ENCODE measurements around the gene PPARG. TPM values are rescaled to one million over a fixed set of nuclear protein-coding genes. Genes with fewer than 3 reads are reported as not detected.
A peak's percentile ranks its signal among the peaks of the same experiment; 100 is the strongest.

The PPARG gene
- total RNA-seq, 2 experiments from 2014 or later: 0.52 to 0.55 TPM

DNA sequence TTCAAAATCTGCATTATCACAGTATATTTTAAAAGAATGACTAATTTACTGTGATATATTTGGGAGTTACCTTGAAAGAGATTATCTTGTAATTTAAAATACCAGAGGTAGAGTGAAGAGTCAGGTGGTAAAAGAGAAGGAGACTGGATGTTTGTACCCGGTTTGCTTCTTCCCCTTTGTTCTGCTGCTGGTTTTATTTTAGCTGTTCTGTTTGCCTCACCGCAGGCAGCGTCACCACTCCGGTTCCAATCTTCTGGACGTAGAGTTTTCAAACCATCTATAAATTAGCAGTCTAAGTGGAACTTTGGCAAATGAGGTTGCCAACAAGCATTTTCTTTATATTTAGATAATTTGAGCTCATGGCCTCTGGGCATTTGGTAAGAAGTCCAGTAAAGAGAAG, 38.2 kb downstream of the PPARG start:
- POLR2A ChIA-PET: no interaction called here
- CTCF ChIA-PET: no interaction called here
- no peak overlapping the region for H3K27ac Mint-ChIP-seq
- no peaks in the 10 kb centered on the region for H3K36me3 Mint-ChIP-seq (ENCODE audit: low read depth)
- no peaks in the 10 kb centered on the region for H3K9me3 Mint-ChIP-seq
- DNase-seq: no peak
- H3K4me1 Mint-ChIP-seq: no peaks in the 10 kb centered on the region
- no peak overlapping the region for H3K4me3 Mint-ChIP-seq
- H3K27me3 Mint-ChIP-seq: peaks cover 23% of the 10 kb centered on the region

DNA sequence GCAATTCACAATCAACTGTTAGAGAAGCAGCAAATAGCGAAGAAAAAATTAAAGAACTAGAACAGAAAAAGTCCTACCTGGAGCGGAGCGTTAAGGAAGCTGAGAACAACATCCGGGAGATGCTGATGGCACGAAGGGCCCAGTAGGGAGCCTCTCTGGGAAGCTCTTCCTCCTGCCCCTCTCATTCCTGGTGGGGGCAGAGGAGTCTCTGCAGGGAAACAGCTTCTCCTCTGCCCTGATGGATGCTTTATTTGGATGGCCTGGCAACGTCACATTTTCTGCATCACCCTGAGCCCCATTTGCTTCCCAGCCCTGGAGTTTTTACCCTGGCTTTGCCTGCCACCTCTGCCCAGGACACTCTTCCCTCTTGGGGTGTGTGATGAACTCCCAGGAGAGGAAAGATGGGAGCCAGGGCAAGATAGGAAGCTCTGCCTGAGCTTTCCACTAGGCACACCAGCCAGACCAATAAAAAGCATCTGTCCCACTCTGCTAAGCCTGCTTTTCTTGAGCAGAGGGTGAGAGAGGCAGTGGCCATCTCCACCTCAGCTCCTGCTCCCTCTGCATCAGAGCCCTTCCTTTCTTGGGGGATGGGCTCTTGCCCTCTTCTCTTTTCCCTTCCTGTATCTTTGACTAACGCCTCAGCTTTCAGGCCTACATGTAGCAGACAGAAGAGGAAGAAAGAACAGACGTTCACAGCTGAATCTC, 39.4 kb downstream of the PPARG start:
- H3K27me3 Mint-ChIP-seq: peaks cover 16% of the 10 kb centered on the region
- ChIA-PET CTCF (interaction anchor here (0.8 kb wide), 1 partner anchor 10 kb away, joined by 3 read pairs; no protein-coding TSS in a partner anchor), POLR2A (no interaction called here)
- no peak for DNase-seq
- no peaks in the 10 kb centered on the region for H3K4me1 Mint-ChIP-seq
- H3K27ac Mint-ChIP-seq: no peak overlapping the region
- H3K4me3 Mint-ChIP-seq: no peak overlapping the region
- H3K9me3 Mint-ChIP-seq: no peaks in the 10 kb centered on the region
- H3K36me3 Mint-ChIP-seq (ENCODE audit: low read depth): no peaks in the 10 kb centered on the region

DNA sequence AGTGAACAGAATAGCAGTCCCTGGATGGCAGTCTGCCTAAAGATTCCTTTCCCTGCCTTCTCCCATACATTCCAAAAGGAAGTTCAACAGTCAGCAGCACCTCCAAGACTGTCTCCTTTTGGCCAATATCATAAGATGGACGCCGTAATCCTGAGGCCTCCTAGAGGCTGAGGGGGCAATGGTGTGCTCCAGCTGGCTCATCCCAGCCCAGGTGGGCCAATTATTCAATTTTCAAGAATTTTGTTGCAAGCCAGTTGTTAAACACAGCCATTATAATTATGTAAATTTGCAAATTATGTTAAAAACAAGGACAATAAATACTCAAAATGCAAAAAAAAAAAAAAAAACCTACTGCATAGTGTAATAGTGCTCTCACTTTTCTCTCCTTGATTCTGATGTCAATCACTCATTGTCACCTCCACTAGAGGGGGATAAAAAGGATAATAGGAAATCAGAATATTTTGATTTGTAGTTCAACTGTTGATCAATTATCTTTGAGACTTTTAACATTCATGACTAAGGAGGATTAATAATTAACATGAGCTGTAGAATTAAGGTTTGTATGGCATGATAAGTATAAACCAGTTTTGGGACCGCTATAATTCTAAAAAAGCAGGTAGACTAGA, 40.1 kb downstream of the PPARG start:
- Mint-ChIP-seq H3K4me3 (no peak overlapping the region), H3K27me3 (peaks cover 13% of the 10 kb centered on the region), H3K9me3 (no peaks in the 10 kb centered on the region), H3K27ac (no peak overlapping the region), H3K36me3 (ENCODE audit: low read depth) (no peaks in the 10 kb centered on the region), H3K4me1 (no peaks in the 10 kb centered on the region)
- ChIA-PET POLR2A (no interaction called here), CTCF (interaction anchor here (0.8 kb wide), 1 partner anchor 10 kb away, joined by 3 read pairs; no protein-coding TSS in a partner anchor)
- DNase-seq: no peak

DNA sequence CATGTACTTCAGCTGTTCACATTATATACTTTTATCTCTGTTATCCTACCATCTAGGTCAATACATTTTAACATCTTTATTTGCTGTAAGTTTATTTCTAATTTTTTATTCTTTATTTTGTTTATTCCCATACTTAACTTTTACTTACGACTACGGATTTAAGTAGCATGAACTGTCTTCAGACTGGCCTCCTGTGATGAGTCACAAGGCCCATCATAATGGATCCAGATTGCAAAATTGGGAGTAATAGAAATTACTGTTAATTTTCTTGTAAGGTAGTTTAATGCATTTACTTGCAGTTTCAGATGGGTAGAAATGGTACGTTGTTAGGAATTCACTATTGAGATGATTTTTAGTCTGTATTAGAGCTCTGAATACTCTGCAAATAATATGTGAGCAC, 45.9 kb downstream of the PPARG start:
- Mint-ChIP-seq H3K4me3 (no peak overlapping the region), H3K36me3 (ENCODE audit: low read depth) (no peaks in the 10 kb centered on the region), H3K27me3 (peaks cover 2% of the 10 kb centered on the region), H3K4me1 (peaks cover 14% of the 10 kb centered on the region), H3K9me3 (no peaks in the 10 kb centered on the region), H3K27ac (no peak overlapping the region)
- no peak for DNase-seq
- ChIA-PET POLR2A (no interaction called here), CTCF (no interaction called here)

DNA sequence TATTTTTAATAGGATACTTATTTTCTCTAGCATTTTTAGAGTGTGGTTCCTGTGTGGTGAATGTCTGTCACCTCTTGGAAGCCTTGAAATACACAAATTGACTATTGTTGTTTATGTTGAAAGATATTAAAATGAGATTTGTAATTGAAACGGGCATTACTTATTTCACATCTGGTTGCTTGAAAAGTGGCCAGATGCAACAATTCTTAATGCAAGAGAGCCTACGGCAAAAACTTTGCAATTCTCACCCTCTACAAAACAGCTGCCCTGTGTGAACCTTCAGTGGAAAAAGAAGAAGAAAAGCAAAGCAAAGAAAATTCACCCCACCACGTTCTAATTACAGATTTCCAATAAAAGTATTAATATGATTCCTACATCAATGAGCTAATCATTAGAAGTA, 46.6 kb downstream of the PPARG start:
- peaks cover 2% of the 10 kb centered on the region for H3K27me3 Mint-ChIP-seq
- ChIA-PET CTCF (no interaction called here), POLR2A (no interaction called here)
- no peaks in the 10 kb centered on the region for H3K36me3 Mint-ChIP-seq (ENCODE audit: low read depth)
- H3K4me1 Mint-ChIP-seq: peaks cover 14% of the 10 kb centered on the region
- no peak overlapping the region for H3K4me3 Mint-ChIP-seq
- no peaks in the 10 kb centered on the region for H3K9me3 Mint-ChIP-seq
- DNase-seq: no peak
- H3K27ac Mint-ChIP-seq: no peak overlapping the region

DNA sequence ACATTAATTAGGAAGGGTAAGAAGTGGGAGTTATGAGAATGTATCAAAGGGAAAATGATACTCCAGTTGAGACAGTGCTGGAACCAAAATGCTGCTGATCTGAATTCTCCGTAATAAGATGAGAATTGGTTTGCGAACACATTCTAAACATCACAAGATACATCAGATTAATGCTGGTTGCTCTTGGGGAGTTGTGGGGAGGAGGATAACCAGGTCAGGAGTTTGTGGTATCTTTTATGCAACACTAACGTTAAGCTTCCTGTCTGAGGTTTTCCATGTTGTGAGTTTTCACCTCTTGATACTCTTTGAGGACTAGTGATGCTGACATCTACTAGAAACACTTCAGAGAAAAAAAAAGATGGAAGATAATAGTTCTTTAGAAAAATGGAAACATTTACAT, 47.2 kb downstream of the PPARG start:
- Mint-ChIP-seq H3K4me3 (no peak overlapping the region), H3K9me3 (no peaks in the 10 kb centered on the region), H3K27me3 (peaks cover 2% of the 10 kb centered on the region), H3K36me3 (ENCODE audit: low read depth) (no peaks in the 10 kb centered on the region), H3K27ac (no peak overlapping the region), H3K4me1 (peaks cover 14% of the 10 kb centered on the region)
- peak; percentile 18 for DNase-seq
- POLR2A ChIA-PET: interaction anchor here (0.6 kb wide), 1 partner anchor 874 kb away, joined by 4 read pairs; no protein-coding TSS in a partner anchor
- CTCF ChIA-PET: interaction anchor here (0.8 to 1.1 kb wide), 2 partner anchors 10 to 45 kb away, joined by 3 to 4 read pairs; no protein-coding TSS in a partner anchor

DNA sequence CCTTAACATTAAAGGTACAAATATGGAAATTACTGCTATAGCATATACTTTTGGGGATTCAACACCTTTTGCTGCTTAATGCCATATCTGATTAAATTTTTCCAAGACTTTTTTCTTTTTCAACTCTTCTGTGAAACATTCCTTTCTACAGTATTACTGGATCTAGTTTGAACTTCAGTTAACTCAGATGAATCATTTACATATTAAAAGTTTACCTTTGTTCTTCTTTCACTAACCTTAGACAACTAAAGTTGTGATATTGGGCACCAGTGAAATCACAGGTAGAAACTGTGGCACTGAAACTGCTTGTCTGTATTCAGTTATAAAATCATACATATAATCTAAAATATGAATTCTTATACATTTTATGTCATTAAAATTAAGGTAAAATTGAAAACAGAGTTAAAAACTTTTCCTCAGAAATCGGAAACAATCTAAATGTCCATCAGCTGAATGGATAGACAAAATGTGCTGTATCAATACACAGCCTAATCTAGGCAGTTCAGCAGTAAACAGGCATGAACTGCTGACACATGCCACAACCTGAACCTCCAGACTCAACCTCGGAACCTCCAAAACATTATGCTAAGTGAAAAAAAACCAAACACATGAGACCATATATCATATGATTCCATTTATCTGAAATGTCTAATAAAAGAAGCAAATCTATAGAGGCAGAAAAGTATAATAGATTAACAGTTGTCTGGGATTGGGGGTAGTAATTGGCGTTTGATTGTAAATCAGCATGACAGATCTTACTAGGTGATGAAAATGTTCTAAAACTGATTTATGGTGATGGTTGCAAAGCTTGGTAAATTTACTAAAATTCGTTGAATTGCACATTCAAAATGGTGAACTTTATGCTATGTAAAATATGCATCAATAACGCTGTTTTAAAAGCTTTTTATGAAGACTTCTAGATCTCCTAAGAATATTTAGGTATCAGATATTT, 50.0 kb downstream of the PPARG start:
- H3K27me3 Mint-ChIP-seq: peaks cover 8% of the 10 kb centered on the region
- H3K9me3 Mint-ChIP-seq: no peaks in the 10 kb centered on the region
- no peaks in the 10 kb centered on the region for H3K36me3 Mint-ChIP-seq (ENCODE audit: low read depth)
- DNase-seq: no peak
- no peak overlapping the region for H3K4me3 Mint-ChIP-seq
- ChIA-PET CTCF (interaction anchor here (0.6 kb wide), 2 partner anchors 156 to 200 kb away, joined by 4 to 5 read pairs; no protein-coding TSS in a partner anchor), POLR2A (no interaction called here)
- peaks cover 14% of the 10 kb centered on the region for H3K4me1 Mint-ChIP-seq
- no peak overlapping the region for H3K27ac Mint-ChIP-seq

DNA sequence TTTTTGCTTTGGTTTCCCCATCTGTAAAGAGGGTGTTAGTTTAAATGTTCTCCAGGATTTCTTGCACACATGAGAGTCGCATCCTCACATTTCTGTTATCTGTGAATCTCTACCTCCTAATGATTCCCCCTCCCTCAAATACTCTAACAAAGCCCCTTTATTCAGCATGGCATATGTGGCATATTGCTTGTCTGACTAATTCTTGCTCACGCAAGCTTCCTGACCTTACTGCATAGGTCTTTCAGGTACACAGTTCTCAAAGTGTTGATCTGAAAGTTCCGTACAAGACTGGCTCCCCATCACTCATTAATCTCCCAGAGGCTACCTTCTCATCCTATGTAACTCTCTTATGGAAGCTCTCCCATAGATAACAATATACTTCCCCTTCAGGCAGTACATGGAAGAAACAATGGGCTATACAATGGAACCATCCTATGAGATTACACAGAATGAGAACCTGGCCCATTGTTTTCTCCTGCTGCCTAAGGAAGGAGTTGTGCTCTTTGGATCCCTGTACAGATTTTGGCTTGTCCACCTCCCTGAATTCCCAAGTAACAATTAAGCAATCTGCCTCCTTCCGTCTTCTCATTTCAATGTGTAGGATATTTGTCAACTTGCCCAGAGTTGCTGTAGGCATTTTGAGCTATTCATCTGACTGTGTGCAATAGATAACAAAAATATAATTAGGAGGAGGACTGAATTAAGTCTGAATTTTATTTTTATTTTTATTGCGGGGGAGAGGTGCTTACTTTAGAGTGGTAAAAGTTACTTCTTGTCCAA, 51.0 kb downstream of the PPARG start:
- ChIA-PET POLR2A (no interaction called here), CTCF (interaction anchor here (0.6 kb wide), 1 partner anchor 155 kb away, joined by 5 read pairs; no protein-coding TSS in a partner anchor)
- H3K4me1 Mint-ChIP-seq: peaks cover 14% of the 10 kb centered on the region
- no peak overlapping the region for H3K27ac Mint-ChIP-seq
- H3K4me3 Mint-ChIP-seq: no peak overlapping the region
- no peaks in the 10 kb centered on the region for H3K9me3 Mint-ChIP-seq
- no peaks in the 10 kb centered on the region for H3K36me3 Mint-ChIP-seq (ENCODE audit: low read depth)
- DNase-seq: no peak
- peaks cover 8% of the 10 kb centered on the region for H3K27me3 Mint-ChIP-seq

DNA sequence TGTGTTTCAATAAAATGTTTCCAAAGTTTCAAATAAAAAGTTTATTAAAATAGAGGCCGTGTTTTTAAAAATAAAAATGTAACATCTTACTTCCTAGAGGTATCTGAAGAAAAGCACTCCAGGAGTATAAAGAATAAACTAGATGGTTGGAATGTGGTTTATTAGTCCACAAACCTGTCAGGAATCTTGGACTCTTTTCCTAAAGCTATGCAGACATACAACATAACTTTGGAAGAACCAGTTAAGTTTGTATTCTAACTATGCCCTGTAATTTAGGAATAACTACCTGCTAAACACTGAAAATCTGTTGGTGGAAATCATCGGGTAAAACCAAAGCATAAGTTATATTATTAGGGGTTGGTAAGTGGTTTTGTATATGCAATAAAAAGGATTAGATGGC, 51.6 kb downstream of the PPARG start:
- Mint-ChIP-seq H3K36me3 (ENCODE audit: low read depth) (no peaks in the 10 kb centered on the region), H3K9me3 (no peaks in the 10 kb centered on the region), H3K27ac (no peak overlapping the region), H3K4me1 (peaks cover 15% of the 10 kb centered on the region), H3K4me3 (no peak overlapping the region), H3K27me3 (peaks cover 11% of the 10 kb centered on the region)
- DNase-seq: no peak
- ChIA-PET CTCF (no interaction called here), POLR2A (no interaction called here)

DNA sequence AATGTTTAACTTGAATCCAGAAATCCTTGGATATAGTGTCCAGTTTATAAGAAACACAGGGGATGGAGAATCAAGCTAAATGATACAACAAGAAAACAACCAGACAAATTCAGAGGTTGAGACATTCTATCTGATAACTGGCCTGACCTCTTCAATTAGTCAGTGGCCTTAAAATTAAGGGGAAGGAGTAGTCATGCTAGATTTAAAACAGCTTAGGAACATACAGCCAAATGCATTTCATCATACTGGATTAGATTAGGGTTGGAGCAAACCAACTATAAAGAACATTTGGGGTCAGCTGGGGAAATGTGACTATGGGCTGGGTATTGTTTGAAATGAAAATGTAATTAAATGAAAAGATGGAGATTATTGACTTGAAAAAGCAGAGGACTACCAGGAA, 53.3 kb downstream of the PPARG start:
- no peaks in the 10 kb centered on the region for H3K36me3 Mint-ChIP-seq (ENCODE audit: low read depth)
- no peak overlapping the region for H3K27ac Mint-ChIP-seq
- H3K9me3 Mint-ChIP-seq: no peaks in the 10 kb centered on the region
- no peak overlapping the region for H3K4me3 Mint-ChIP-seq
- POLR2A ChIA-PET: no interaction called here
- peaks cover 14% of the 10 kb centered on the region for H3K27me3 Mint-ChIP-seq
- DNase-seq: no peak
- H3K4me1 Mint-ChIP-seq: peaks cover 7% of the 10 kb centered on the region
- CTCF ChIA-PET: no interaction called here

DNA sequence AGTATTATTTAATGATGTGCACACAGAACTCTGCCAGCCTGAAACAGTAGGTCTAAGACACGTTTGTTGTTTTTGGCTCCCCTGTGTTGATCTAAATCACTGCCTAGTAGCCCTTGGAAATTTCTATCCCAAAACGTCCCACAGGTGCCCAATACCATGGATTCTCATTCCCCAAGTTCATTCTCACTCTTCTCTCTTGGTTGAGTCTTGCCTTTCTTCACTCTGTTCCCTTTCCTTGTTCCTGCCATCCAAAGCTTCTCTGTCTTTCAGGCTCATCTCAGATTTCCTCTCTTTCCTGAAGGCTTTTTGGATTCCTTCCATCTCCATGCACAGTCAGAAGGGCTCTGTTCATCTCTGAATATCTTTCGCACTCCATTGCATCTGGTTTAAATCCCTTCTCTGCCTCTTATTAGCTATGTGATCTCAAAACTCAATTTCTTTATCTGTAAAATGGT, 54.2 kb downstream of the PPARG start:
- no peak for DNase-seq
- Mint-ChIP-seq H3K27me3 (peaks cover 18% of the 10 kb centered on the region), H3K36me3 (ENCODE audit: low read depth) (no peaks in the 10 kb centered on the region), H3K4me3 (no peak overlapping the region), H3K27ac (no peak overlapping the region), H3K4me1 (peaks cover 7% of the 10 kb centered on the region), H3K9me3 (no peaks in the 10 kb centered on the region)
- ChIA-PET CTCF (no interaction called here), POLR2A (no interaction called here)

DNA sequence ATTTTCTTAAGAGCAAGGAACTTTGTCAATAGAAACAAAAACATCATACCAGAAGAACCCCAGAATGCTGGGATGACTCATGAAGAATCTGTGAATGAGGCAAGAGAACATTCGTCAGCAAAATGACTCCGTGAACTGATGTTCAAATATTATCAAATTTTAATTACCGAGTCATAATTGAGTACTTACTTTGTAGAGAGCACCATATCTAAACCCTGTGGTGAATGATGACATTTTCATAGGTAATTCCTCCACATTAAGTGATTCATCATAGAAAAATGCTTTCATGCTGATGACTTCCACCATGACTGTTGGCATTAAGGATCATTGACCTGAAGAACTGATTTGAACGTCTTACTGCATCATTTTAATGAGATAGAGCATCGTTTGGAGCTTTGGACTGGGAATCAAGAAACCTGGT, 56.3 kb downstream of the PPARG start:
- no peak overlapping the region for H3K27ac Mint-ChIP-seq
- H3K36me3 Mint-ChIP-seq (ENCODE audit: low read depth): no peaks in the 10 kb centered on the region
- ChIA-PET CTCF (interaction anchor here (0.8 kb wide), 1 partner anchor 9 kb away, joined by 4 read pairs; no protein-coding TSS in a partner anchor), POLR2A (interaction anchor here (0.7 kb wide), 1 partner anchor 195 kb away, joined by 3 read pairs; no protein-coding TSS in a partner anchor)
- H3K4me3 Mint-ChIP-seq: no peak overlapping the region
- H3K4me1 Mint-ChIP-seq: peaks cover 7% of the 10 kb centered on the region
- H3K27me3 Mint-ChIP-seq: peaks cover 24% of the 10 kb centered on the region
- no peak for DNase-seq
- no peaks in the 10 kb centered on the region for H3K9me3 Mint-ChIP-seq

Measured in activated CD4-positive, alpha-beta T cell treated with anti-CD3 and anti-CD28 coated beads, Interleukin-2, amount 10 ng/mL, durations not matched to agents 7 days and 5 days (primary cell).